GM10266 (cell line): ENCODE measurements around the gene GTF3C1.
"Not testable (repeated sequence)": the region's sequence is repeated elsewhere in the genome, so short reads cannot be mapped to it uniquely, and the experiment has no call there.

ENCODE experiments used
- DNase-seq: peaks from one replicate; pipeline ENCODE4 v3.0.0; 2012; ENCODE audit errors: extremely low spot score
- TF ChIP-seq, protein P1 (sequence below): IDR thresholded peaks from 2 replicates; pipeline ENCODE4 v1.5.1; 2012; ENCODE audit warnings: mild to moderate bottlenecking, low read depth; ENCODE audit not compliant: control insufficient read depth, insufficient read depth; ENCODE audit errors: missing control alignments

The GTF3C1 gene

DNA sequence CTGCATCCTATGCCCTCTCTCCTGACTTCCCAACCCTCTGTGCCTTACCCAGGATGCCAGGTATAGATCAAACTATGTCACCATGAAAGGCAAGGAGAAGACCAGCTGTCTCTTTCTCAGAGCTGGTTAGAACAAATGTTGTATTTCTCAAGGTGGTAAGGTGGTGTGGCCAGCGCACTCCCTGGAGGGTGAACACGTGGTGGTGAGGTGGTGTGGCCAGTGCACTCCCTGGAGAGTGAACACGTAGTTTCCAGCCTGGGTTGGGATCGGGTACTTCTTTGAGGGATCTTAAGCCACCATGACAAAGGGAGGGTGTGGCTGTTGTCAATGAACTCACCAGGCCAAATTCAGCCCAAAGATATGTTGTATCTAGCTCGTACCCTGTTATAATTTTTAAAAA lies 27.0 kb upstream of the GTF3C1 start:
- TF ChIP-seq, protein P1, sequence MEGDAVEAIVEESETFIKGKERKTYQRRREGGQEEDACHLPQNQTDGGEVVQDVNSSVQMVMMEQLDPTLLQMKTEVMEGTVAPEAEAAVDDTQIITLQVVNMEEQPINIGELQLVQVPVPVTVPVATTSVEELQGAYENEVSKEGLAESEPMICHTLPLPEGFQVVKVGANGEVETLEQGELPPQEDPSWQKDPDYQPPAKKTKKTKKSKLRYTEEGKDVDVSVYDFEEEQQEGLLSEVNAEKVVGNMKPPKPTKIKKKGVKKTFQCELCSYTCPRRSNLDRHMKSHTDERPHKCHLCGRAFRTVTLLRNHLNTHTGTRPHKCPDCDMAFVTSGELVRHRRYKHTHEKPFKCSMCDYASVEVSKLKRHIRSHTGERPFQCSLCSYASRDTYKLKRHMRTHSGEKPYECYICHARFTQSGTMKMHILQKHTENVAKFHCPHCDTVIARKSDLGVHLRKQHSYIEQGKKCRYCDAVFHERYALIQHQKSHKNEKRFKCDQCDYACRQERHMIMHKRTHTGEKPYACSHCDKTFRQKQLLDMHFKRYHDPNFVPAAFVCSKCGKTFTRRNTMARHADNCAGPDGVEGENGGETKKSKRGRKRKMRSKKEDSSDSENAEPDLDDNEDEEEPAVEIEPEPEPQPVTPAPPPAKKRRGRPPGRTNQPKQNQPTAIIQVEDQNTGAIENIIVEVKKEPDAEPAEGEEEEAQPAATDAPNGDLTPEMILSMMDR: no peak
- DNase-seq: no peak

DNA sequence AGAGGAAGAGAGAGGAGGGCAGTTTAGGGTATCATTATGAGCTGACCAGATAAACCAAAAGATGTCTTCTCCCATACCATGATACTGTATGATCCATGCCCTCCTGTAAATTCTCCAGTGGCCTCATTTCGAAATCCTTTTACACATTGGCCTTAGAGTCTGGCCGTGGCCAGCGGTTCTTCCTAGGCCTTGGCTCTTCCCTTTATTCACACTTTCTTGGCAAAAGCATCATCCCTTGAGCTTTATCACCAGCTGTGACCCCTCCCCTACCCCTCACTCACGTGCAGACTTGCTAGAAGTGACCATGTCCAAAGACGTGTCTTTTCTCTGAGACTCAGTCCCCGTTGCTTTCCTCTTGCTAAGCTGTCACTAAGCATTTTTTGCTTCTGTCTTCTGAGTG lies 23.0 kb upstream of the GTF3C1 start:
- DNase-seq: no peak
- TF ChIP-seq, protein P1: no peak

DNA sequence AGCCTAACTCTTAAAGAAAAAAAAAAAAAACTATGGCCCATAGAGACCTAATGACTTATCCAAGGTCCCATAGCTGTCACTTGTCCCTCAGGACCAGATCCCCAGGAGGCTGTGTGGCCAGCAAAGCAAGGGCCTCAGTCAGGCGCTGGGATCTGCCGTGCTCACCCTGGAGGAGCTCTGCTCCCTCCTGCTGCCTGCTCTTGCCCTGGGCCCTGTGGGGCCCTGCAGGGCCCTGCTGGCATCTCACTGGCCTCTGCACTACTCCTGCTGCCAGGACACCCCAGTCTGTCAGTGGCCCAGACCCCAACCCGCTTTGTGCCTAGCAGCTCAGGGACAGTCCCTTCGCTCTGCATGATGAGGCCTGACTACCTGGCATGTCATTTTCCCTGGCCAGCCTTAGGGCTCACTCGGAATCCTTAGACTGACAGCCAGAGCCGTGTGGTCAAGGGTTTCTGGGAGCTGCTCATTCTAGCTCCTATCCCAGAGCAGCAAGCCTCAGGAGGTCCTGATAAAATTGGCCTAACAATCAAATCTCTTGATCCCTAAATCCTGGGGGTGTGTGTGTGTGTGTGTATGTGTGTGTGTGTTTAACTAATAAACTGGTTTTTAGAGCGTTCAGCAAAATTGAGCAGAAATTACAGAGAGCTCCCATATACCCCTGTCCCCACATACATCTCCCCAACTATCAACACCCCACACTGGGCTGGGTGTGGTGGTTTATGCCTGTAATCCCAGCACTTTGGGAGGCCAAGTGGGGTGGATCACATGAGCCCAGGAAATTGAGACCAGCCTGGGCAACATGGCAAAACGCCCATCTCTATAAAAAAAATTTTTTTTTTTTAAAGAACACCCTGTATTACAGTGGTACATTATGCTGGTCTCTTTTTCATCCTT lies 22.0 kb upstream of the GTF3C1 start:
- TF ChIP-seq, protein P1: no peak
- no peak for DNase-seq

DNA sequence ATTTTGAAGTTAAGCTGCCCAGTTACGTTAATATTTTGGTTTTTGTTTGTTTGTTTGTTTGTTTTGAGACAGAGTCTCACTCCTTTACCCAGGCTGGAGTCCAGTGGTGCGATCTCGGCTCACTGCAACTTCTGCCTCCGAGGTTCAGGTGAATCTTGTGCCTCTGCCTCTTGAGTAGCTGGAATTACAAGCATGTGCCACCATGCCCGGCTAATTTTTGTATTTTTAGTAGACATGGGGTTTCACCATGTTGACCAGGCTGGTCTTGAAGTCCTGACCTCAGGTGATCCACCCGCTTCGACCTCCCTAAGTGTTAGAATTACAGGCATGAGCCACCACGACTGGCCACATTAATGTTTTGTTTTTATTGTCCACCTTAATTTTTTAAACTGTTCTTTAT lies 21.3 kb upstream of the GTF3C1 start:
- DNase-seq: not testable (repeated sequence)

DNA sequence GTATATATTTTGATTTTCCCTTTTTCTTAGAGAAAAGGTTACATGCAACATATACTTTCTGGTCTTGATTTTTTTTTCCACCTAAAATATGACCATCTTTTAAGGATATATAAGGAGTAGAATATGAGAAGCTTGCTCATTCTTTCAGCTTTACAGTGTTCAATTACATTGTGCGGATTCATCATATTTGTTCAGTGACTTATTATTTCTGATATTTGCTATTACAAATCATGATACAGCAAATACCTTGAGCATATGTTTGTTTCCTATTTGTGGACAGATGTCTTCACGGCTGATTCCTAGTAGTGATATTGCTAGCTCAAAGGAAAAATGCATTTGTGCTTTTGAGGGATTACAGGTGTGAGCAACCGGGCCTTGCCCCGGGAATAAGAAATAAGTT lies 18.4 kb upstream of the GTF3C1 start:
- DNase-seq: no peak
- TF ChIP-seq, protein P1: no peak

DNA sequence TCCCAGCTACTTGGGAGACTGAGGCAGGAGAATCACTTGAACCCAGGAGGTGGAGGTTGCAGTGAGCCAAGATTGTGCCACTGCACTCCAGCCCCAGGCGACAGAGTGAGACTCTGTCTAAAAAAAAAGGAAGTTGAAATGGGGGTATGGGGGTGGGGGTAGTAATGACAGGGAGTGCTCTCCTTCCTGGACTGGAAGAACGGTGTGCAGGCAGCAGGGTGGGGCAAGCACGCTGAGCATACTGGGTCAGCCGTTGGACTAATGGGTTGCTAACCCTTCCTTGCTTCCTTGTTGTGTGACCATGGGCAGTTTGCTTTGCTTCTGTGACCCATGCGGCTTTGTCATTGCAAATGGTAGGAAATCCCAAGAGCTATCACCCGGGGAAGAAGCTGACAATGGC lies 16.7 kb upstream of the GTF3C1 start:
- DNase-seq: no peak
- TF ChIP-seq, protein P1: no peak

DNA sequence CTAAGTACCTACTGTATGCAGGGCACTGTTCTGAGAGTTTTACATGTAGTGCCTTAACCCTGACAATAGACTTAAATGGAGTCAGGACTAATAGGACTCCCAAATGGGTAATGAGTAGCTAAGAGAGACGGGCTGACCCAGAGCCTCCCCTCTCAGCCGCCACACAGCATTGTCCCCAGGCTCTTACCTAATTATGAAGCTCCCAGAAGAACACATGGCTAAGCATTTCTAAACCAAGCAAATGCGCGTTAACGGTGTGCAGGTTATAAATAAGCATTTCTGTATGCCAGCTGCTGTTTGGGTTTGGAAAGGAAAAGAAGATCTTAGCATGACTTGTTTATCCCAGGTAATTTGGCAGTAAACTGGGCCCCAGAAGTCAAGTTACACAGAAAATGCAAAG lies 14.5 kb upstream of the GTF3C1 start:
- no peak for DNase-seq
- TF ChIP-seq, protein P1: no peak

DNA sequence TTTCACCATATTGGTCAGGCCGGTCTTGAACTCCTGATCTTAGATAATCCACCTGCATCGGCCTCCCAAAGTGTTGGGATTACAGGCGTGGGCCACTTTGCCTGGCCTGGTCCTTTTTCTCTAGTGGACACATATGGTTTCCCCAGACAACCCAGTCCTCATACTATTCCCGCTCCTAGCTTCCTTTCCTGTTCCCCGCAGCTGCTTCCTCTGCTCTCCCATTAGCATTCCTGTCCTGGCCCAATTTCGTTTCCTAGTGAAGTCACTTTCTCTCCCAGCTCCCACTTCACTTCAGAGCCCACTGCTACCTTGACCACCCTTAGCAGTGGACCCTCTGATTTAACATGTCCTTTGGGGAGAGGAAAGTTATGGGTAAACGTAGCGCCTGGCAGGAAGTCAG lies 11.5 kb upstream of the GTF3C1 start:
- TF ChIP-seq, protein P1: no peak
- no peak for DNase-seq
